Fibroblast of lung (primary cell): Measurements from ENCODE around the gene WARS2.

Experiments used
- CTCF ChIP-seq, 2 donors: IDR thresholded peaks in 1 of 2; conservative IDR thresholded peaks in 1 of 2; 1 replicate in 1 of 2; 2 replicates in 1 of 2; pipeline ENCODE4 v1.5.1; 2011 to 2012; ENCODE audit warnings: low read length in 2 of 2, control low read depth in 1 of 2, inconsistent platforms in 1 of 2, low read depth in 1 of 2, mild to moderate bottlenecking in 1 of 2
- EZH2 ChIP-seq: IDR thresholded peaks from 2 replicates; pipeline ENCODE4 v1.5.1; 2012; ENCODE audit warnings: low read length, control low read depth, mild to moderate bottlenecking; ENCODE audit errors: missing control alignments

- TF ChIP-seq CTCF (conservative IDR thresholded peaks at IDR 0.05 in 1 of 2, IDR thresholded peaks at IDR 0.05 in 1 of 2; ENCODE audit: low read depth in 1 of 2, low read length in 2 of 2) (no peak), EZH2 (no peak)
These were observed 9.7 kb upstream of the WARS2 start for GRCh38 chr1:119150150-119150549.
